A549 (cell line): ENCODE data around the gene NOC4L.

Experiments
- CTCF ChIP-seq: fragments of >200 bp; sonication (Bioruptor Twin); formaldehyde crosslinking; IDR thresholded peaks from 3 replicates; pipeline ENCODE4 v1.5.1; 2016
- FOSL2 ChIP-seq, 2 experiments: fragments of 450-650 bp in 1 of 2; fragments of >200 bp in 1 of 2; sonication (Bioruptor Twin) in 1 of 2; formaldehyde crosslinking; IDR thresholded peaks; 2 replicates each; pipeline versions ENCODE4 v1.5.0 to v1.6.1; 2016 to 2020; ENCODE audit warnings: mild to moderate bottlenecking in 1 of 2, moderate library complexity in 1 of 2
- MAX ChIP-seq: IDR thresholded peaks from 2 replicates; pipeline ENCODE4 v1.6.1; 2012
- REST ChIP-seq: fragments of 200-600 bp; sonication (generic); IDR thresholded peaks from 2 replicates; pipeline ENCODE4 v1.6.1; 2016; ENCODE audit warnings: antibody characterized with exemption, mild to moderate bottlenecking, moderate library complexity

GRCh38 chr12:132138941-132139871 is 5.1 kb upstream of the NOC4L start:
- no peak for TF ChIP-seq FOSL2 (IDR thresholded peaks at IDR 0.05)
- no peak for TF ChIP-seq FOSL2 (CRISPR knock-in tag; IDR thresholded peaks at IDR 0.05)
- TF ChIP-seq CTCF = no peak
- no peak for TF ChIP-seq REST
- no peak for TF ChIP-seq MAX
